ENCODE results near the gene MXRA8.

MXRA8 gene

GRCh38 chr1:1334835-1335234 lies 23.5 kb downstream of the MXRA8 start:
- H4K20me1 ChIP-seq (ENCODE audit: control insufficient read depth, insufficient read depth, low read depth, low read length), result peaks cover 5% of the 10 kb centered on the region; the same call in 1 of the 2 replicates

DNA sequence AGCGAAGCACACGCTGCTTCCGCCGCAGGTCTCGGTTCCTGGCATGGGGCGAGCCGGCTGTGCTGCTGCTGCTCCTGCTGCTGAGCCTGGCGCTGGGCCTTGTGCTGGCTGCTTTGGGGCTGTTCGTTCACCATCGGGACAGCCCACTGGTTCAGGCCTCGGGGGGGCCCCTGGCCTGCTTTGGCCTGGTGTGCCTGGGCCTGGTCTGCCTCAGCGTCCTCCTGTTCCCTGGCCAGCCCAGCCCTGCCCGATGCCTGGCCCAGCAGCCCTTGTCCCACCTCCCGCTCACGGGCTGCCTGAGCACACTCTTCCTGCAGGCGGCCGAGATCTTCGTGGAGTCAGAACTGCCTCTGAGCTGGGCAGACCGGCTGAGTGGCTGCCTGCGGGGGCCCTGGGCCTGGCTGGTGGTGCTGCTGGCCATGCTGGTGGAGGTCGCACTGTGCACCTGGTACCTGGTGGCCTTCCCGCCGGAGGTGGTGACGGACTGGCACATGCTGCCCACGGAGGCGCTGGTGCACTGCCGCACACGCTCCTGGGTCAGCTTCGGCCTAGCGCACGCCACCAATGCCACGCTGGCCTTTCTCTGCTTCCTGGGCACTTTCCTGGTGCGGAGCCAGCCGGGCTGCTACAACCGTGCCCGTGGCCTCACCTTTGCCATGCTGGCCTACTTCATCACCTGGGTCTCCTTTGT lies 24.7 kb downstream of the MXRA8 start:
- H3K4me3 ChIP-seq (ENCODE audit: low read length), result no peak overlapping the region
- H3K9me3 ChIP-seq (ENCODE audit: control insufficient read depth, insufficient read depth, low read length), result peaks cover 13% of the 10 kb centered on the region
- H3K27ac ChIP-seq (ENCODE audit: low read depth, low read length), result no peak overlapping the region
- H3K4me2 ChIP-seq (ENCODE audit: low read length), result no peak overlapping the region
- no peaks in the 10 kb centered on the region for H3K9me2 ChIP-seq (replicated peaks; ENCODE audit: control insufficient read depth, low read length)
- H3K79me2 ChIP-seq (ENCODE audit: control insufficient read depth, low read length), result no peaks in the 10 kb centered on the region
- peaks cover 5% of the 10 kb centered on the region; the same call in 1 of the 2 replicates for H4K20me1 ChIP-seq (ENCODE audit: control insufficient read depth, insufficient read depth, low read depth, low read length)
- peaks cover 7% of the 10 kb centered on the region; the same call in 1 of the 2 replicates for H3K4me1 ChIP-seq (ENCODE audit: control insufficient read depth, low read length)
- peaks cover 12% of the 10 kb centered on the region for H3K36me3 ChIP-seq (ENCODE audit: control insufficient read depth, low read length)
- no peaks in the 10 kb centered on the region for H3F3A ChIP-seq (ENCODE audit: control insufficient read depth, insufficient read depth)
- H3K27me3 ChIP-seq (ENCODE audit: control insufficient read depth, low read length), result no peaks in the 10 kb centered on the region
- TF ChIP-seq EZH2phosphoT487 (IDR thresholded peaks at IDR 0.05; ENCODE audit: borderline replicate concordance, low read length), result no peak

More at GRCh38 chr1:1334835-1335234, 23.5 kb downstream of the MXRA8 start:
- H3K27ac ChIP-seq (ENCODE audit: low read depth, low read length), result no peak overlapping the region
- no peak overlapping the region for H3K4me2 ChIP-seq (ENCODE audit: low read length)
- no peaks in the 10 kb centered on the region for H3K27me3 ChIP-seq (ENCODE audit: control insufficient read depth, low read length)
- no peak overlapping the region for H3K4me3 ChIP-seq (ENCODE audit: low read length)
- no peaks in the 10 kb centered on the region for H3F3A ChIP-seq (ENCODE audit: control insufficient read depth, insufficient read depth)
- peaks cover 8% of the 10 kb centered on the region for H3K9me3 ChIP-seq (ENCODE audit: control insufficient read depth, insufficient read depth, low read length)
- TF ChIP-seq CTCF (IDR thresholded peaks at IDR 0.05; ENCODE audit: low read depth, low read length, poor library complexity, severe bottlenecking) (no peak), EZH2phosphoT487 (IDR thresholded peaks at IDR 0.05; ENCODE audit: borderline replicate concordance, low read length) (no peak)
- no peaks in the 10 kb centered on the region for H3K79me2 ChIP-seq (ENCODE audit: control insufficient read depth, low read length)
- peaks cover 10% of the 10 kb centered on the region for H3K36me3 ChIP-seq (ENCODE audit: control insufficient read depth, low read length)
- H3K4me1 ChIP-seq (ENCODE audit: control insufficient read depth, low read length), result peaks cover 7% of the 10 kb centered on the region; the same call in 1 of the 2 replicates
- no peaks in the 10 kb centered on the region for H3K9me2 ChIP-seq (replicated peaks; ENCODE audit: control insufficient read depth, low read length)

- no peaks in the 10 kb centered on the region for H3K9me2 ChIP-seq (replicated peaks; ENCODE audit: control insufficient read depth, low read length)
- H3F3A ChIP-seq (ENCODE audit: control insufficient read depth, insufficient read depth), result no peaks in the 10 kb centered on the region
- peaks cover 7% of the 10 kb centered on the region; the same call in 1 of the 2 replicates for H3K4me1 ChIP-seq (ENCODE audit: control insufficient read depth, low read length)
- no peak overlapping the region for H3K4me2 ChIP-seq (ENCODE audit: low read length)
- H3K79me2 ChIP-seq (ENCODE audit: control insufficient read depth, low read length), result no peaks in the 10 kb centered on the region
- H3K36me3 ChIP-seq (ENCODE audit: control insufficient read depth, low read length), result peaks cover 12% of the 10 kb centered on the region
- H3K9me3 ChIP-seq (ENCODE audit: control insufficient read depth, insufficient read depth, low read length), result peaks cover 13% of the 10 kb centered on the region
- no peak overlapping the region for H3K27ac ChIP-seq (ENCODE audit: low read depth, low read length)
- peaks cover 5% of the 10 kb centered on the region; the same call in 1 of the 2 replicates for H4K20me1 ChIP-seq (ENCODE audit: control insufficient read depth, insufficient read depth, low read depth, low read length)
- H3K4me3 ChIP-seq (ENCODE audit: low read length), result no peak overlapping the region
- TF ChIP-seq EZH2phosphoT487 (IDR thresholded peaks at IDR 0.05; ENCODE audit: borderline replicate concordance, low read length) (no peak), CTCF (IDR thresholded peaks at IDR 0.05; ENCODE audit: low read depth, low read length, poor library complexity, severe bottlenecking) (no peak)
- H3K27me3 ChIP-seq (ENCODE audit: control insufficient read depth, low read length), result no peaks in the 10 kb centered on the region
Observed at GRCh38 chr1:1332774-1333480, 25.4 kb downstream of the MXRA8 start.

Measured in DOHH2 (cell line).